GM10266 (cell line): ENCODE measurements around the gene HYAL2.

Source experiments
- DNase-seq: peaks from one replicate; pipeline ENCODE4 v3.0.0; 2012; ENCODE audit errors: extremely low spot score
- CTCF ChIP-seq: IDR thresholded peaks from 2 replicates; pipeline ENCODE4 v1.5.1; 2012; ENCODE audit warnings: mild to moderate bottlenecking, low read depth; ENCODE audit not compliant: control insufficient read depth, insufficient read depth; ENCODE audit errors: missing control alignments

The HYAL2 gene

GRCh38 chr3:50271314-50271936 is 51.1 kb downstream of the HYAL2 start:
- DNase-seq: no peak
- TF ChIP-seq CTCF: no peak

GRCh38 chr3:50270422-50271224 is 51.9 kb downstream of the HYAL2 start:
- TF ChIP-seq CTCF: no peak
- DNase-seq: no peak

GRCh38 chr3:50269977-50270413 is 52.5 kb downstream of the HYAL2 start:
- TF ChIP-seq CTCF: no peak
- DNase-seq: no peak

- TF ChIP-seq CTCF: no peak
- no peak for DNase-seq
Observed at GRCh38 chr3:50269460-50269859, 53.1 kb downstream of the HYAL2 start.

- no peak for TF ChIP-seq CTCF
- DNase-seq: no peak
Observed at GRCh38 chr3:50268703-50269451, 53.7 kb downstream of the HYAL2 start, which contains the start of gene SEMA3B. TSS of gene SEMA3B (plus strand) at chr3:50269147. CDS start at chr3:50269241, 94 bp downstream.

GRCh38 chr3:50268276-50268675 is 54.3 kb downstream of the HYAL2 start:
- DNase-seq: no peak
- no peak for TF ChIP-seq CTCF
